Bronchial epithelial cell (primary cell): ENCODE data around the gene FAM20A. TPM values are rescaled to one million over a fixed set of nuclear protein-coding genes. Genes with fewer than 3 reads are reported as not detected.
A peak's percentile ranks its signal among the peaks of the same experiment; 100 is the strongest.

Source experiments
- DNase-seq: peaks from one replicate; pipeline ENCODE4 v3.0.0-alpha.2; 2010; ENCODE audit warnings: low read depth
- FAIRE-seq: peaks from 2 replicates; lab custom pipeline; 2011; peaks lifted over from hg19 to GRCh38; lab: Jason Lieb, UNC
- H3K27me3 ChIP-seq: 2 replicates; pipeline ENCODE4 v1.5.1; 2011; ENCODE audit warnings: low read length; ENCODE audit not compliant: control insufficient read depth, insufficient read depth
- H3K36me3 ChIP-seq: 2 replicates; pipeline ENCODE4 v1.5.1; 2011; ENCODE audit warnings: low read length; ENCODE audit not compliant: control insufficient read depth, insufficient read depth
- H3K4me3 ChIP-seq: 2 replicates; pipeline ENCODE4 v1.5.1; 2011; ENCODE audit warnings: mild to moderate bottlenecking, low read depth, low read length, control low read depth
- CTCF ChIP-seq: IDR thresholded peaks from 2 replicates; pipeline ENCODE4 v1.5.1; 2011; ENCODE audit warnings: mild to moderate bottlenecking, moderate library complexity, low read length, control low read depth, inconsistent platforms; ENCODE audit not compliant: insufficient read depth, severe bottlenecking
- total RNA-seq: library from RNA; depleted of rRNA; stranded (reverse); fragments of >200 nt; gene quantifications from 2 replicates; pipeline ENCODE4 v1.2.1, GENCODE V29; 2014

The FAM20A gene
- total RNA-seq, 1 donor from 2014 or later = 0.26 TPM

- peak; percentile 52 for FAIRE-seq
- Histone ChIP-seq H3K27me3 (no peaks in the 10 kb centered on the region), H3K4me3 (no peak overlapping the region), H3K36me3 (peaks cover 6% of the 10 kb centered on the region)
- TF ChIP-seq CTCF = no peak
- DNase-seq = no peak
Measured at GRCh38 chr17:68541816-68542215, 59.4 kb downstream of the FAM20A start.

- FAIRE-seq = no peak
- no peak for TF ChIP-seq CTCF
- no peaks in the 10 kb centered on the region for H3K27me3 ChIP-seq
- peaks cover 6% of the 10 kb centered on the region for H3K36me3 ChIP-seq
- no peak for DNase-seq
- no peak overlapping the region for H3K4me3 ChIP-seq
Measured at GRCh38 chr17:68540981-68541380, 60.2 kb downstream of the FAM20A start.

- peak; percentile 61 for TF ChIP-seq CTCF
- DNase-seq (peak; percentile 47), FAIRE-seq (no peak)
- peaks cover 6% of the 10 kb centered on the region for H3K36me3 ChIP-seq
- no peak overlapping the region for H3K4me3 ChIP-seq
- no peaks in the 10 kb centered on the region for H3K27me3 ChIP-seq
Measured at GRCh38 chr17:68539548-68540467, 61.4 kb downstream of the FAM20A start.

DNA sequence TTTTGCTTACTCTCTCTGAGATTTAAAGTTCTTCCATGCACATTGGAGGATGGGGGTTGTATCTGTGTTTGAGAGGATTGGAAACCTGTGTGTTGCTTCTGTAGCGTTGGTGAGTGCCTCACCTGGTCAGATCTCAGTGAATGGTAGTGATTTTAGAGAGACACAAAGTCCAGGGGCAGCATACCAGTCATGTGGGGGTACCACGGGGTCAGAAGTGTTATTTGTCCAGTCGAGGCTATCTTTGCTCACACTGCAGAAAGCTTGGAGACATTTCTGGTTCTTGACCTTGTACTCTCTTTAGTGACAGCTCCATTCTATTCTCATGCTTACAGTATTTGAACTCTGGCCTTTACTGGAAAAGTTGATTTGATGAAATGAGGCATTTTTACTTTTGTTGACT lies 65.2 kb downstream of the FAM20A start:
- Histone ChIP-seq H3K27me3 (no peaks in the 10 kb centered on the region), H3K36me3 (peaks cover 6% of the 10 kb centered on the region), H3K4me3 (no peak overlapping the region)
- TF ChIP-seq CTCF = no peak
- FAIRE-seq (no peak), DNase-seq (no peak)

GRCh38 chr17:68534695-68535088 lies 66.5 kb downstream of the FAM20A start:
- FAIRE-seq = no peak
- Histone ChIP-seq H3K27me3 (no peaks in the 10 kb centered on the region), H3K4me3 (no peak overlapping the region), H3K36me3 (peaks cover 4% of the 10 kb centered on the region)
- no peak for TF ChIP-seq CTCF
- no peak for DNase-seq
